Measurements from ENCODE around the gene PRPF38B.

PRPF38B gene

DNA sequence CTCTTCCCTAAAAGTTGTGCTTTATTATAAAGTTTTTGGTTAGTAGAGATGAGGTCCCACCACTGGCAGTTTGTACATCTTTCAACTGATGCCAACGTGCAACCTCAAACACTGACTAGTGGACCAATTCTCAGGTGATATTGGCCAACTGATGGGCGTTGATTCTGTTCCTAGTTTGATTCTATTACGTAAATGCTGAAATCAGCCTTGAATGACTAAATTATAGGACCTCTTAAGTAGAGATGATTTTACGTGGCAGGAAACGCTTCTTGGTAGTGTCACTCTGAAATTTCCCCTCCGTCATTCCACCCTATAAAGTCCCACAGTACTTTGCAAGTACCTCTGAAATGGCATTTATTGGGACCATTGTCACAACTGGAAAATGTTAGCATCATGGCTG is 11.8 kb downstream of the PRPF38B start:
- Histone ChIP-seq H3K4me3 (ENCODE audit: insufficient read depth, low read length, poor library complexity, severe bottlenecking) (no peak overlapping the region), H3K27ac (ENCODE audit: low read depth, low read length) (peak overlapping the region; percentile 35; the same call in 1 of the 2 replicates), H3K9ac (ENCODE audit: low read length) (no peak overlapping the region), H4K20me1 (ENCODE audit: low read depth, low read length) (no peaks in the 10 kb centered on the region; the same call in 1 of the 2 replicates), H2AFZ (ENCODE audit: low read depth, low read length, severe bottlenecking) (no peak overlapping the region), H3K9me2 (replicated peaks; ENCODE audit: insufficient read depth, low read length) (no peaks in the 10 kb centered on the region), H3K27me3 (ENCODE audit: low read length) (no peaks in the 10 kb centered on the region), H3F3A (ENCODE audit: insufficient read depth) (peaks cover 53% of the 10 kb centered on the region), H3K79me2 (ENCODE audit: insufficient read depth, low read length) (no peaks in the 10 kb centered on the region), H3K9me3 (ENCODE audit: insufficient read depth, low read length) (no peaks in the 10 kb centered on the region), H3K36me3 (ENCODE audit: low read length) (peaks cover 28% of the 10 kb centered on the region), H3K4me2 (ENCODE audit: low read depth, low read length, poor library complexity, severe bottlenecking) (peak overlapping the region; percentile 18)
- TF ChIP-seq, protein P1, sequence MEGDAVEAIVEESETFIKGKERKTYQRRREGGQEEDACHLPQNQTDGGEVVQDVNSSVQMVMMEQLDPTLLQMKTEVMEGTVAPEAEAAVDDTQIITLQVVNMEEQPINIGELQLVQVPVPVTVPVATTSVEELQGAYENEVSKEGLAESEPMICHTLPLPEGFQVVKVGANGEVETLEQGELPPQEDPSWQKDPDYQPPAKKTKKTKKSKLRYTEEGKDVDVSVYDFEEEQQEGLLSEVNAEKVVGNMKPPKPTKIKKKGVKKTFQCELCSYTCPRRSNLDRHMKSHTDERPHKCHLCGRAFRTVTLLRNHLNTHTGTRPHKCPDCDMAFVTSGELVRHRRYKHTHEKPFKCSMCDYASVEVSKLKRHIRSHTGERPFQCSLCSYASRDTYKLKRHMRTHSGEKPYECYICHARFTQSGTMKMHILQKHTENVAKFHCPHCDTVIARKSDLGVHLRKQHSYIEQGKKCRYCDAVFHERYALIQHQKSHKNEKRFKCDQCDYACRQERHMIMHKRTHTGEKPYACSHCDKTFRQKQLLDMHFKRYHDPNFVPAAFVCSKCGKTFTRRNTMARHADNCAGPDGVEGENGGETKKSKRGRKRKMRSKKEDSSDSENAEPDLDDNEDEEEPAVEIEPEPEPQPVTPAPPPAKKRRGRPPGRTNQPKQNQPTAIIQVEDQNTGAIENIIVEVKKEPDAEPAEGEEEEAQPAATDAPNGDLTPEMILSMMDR (IDR thresholded peaks at IDR 0.05; ENCODE audit: insufficient read depth, low read length, poor library complexity, severe bottlenecking), result no peak
- no peak for TF ChIP-seq EZH2phosphoT487 (conservative IDR thresholded peaks at IDR 0.05; ENCODE audit: low read length)

DNA sequence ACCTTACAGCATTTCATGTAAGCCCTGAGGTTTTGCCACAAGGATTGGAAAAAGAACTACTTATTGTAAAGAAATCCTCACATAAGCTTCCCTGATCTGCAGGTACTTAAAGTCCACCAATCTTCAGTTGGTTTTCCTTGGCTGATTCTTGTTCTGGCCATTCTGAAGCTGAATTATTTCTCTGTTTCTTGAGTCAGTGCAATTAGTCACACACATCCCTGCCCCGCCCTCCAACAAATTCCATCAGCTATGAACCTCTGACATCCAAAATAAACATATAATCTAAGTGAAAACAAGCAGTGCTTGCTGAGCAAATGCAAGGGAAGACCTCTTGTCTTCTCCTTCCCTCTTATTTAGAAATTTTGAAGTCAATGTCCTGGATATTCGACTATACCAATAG is 12.4 kb downstream of the PRPF38B start:
- H3K36me3 ChIP-seq (ENCODE audit: low read length), result peaks cover 22% of the 10 kb centered on the region
- H4K20me1 ChIP-seq (ENCODE audit: low read depth, low read length), result no peaks in the 10 kb centered on the region
- H3K27me3 ChIP-seq (ENCODE audit: low read length), result no peaks in the 10 kb centered on the region
- H3K27ac ChIP-seq (ENCODE audit: low read depth, low read length), result no peak overlapping the region
- no peak overlapping the region for H3K9ac ChIP-seq (ENCODE audit: low read length)
- no peak overlapping the region for H2AFZ ChIP-seq (ENCODE audit: low read depth, low read length, severe bottlenecking)
- TF ChIP-seq, protein P1 (IDR thresholded peaks at IDR 0.05; ENCODE audit: insufficient read depth, low read length, poor library complexity, severe bottlenecking), result no peak
- TF ChIP-seq EZH2phosphoT487 (conservative IDR thresholded peaks at IDR 0.05; ENCODE audit: low read length), result no peak
- no peaks in the 10 kb centered on the region for H3K9me2 ChIP-seq (replicated peaks; ENCODE audit: insufficient read depth, low read length)
- H3K79me2 ChIP-seq (ENCODE audit: insufficient read depth, low read length), result no peaks in the 10 kb centered on the region
- H3K9me3 ChIP-seq (ENCODE audit: insufficient read depth, low read length), result no peaks in the 10 kb centered on the region
- H3F3A ChIP-seq (ENCODE audit: insufficient read depth), result peaks cover 48% of the 10 kb centered on the region
- no peak overlapping the region for H3K4me2 ChIP-seq (ENCODE audit: low read depth, low read length, poor library complexity, severe bottlenecking)
- no peak overlapping the region for H3K4me3 ChIP-seq (ENCODE audit: insufficient read depth, low read length, poor library complexity, severe bottlenecking)

DNA sequence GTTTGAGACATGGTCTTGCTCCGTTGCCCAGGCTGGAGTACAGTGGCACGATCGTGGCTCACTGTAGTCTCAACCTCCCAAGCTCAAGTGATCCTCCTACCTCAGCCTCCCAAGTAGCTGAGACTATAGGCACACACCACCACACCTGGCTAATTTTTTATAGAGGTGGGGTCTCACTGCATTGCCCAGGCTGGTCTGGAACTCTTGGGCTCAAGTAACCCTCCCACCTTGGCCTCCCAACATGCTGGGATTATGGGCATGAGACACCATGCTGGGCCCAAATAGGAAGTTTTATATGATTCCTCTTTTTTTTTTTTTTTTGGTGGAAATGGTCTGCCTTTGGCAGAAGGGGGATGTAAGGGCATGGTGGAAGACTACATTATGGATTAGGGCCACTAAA is 14.5 kb downstream of the PRPF38B start:
- peaks cover 27% of the 10 kb centered on the region for H3F3A ChIP-seq (ENCODE audit: insufficient read depth)
- no peaks in the 10 kb centered on the region for H3K9me3 ChIP-seq (ENCODE audit: insufficient read depth, low read length)
- no peaks in the 10 kb centered on the region for H3K9me2 ChIP-seq (replicated peaks; ENCODE audit: insufficient read depth, low read length)
- H3K4me2 ChIP-seq (ENCODE audit: low read depth, low read length, poor library complexity, severe bottlenecking), result no peak overlapping the region
- H3K27ac ChIP-seq (ENCODE audit: low read depth, low read length), result no peak overlapping the region
- H3K27me3 ChIP-seq (ENCODE audit: low read length), result no peaks in the 10 kb centered on the region
- H4K20me1 ChIP-seq (ENCODE audit: low read depth, low read length), result no peaks in the 10 kb centered on the region
- TF ChIP-seq, protein P1 (IDR thresholded peaks at IDR 0.05; ENCODE audit: insufficient read depth, low read length, poor library complexity, severe bottlenecking), result no peak
- no peak for TF ChIP-seq EZH2phosphoT487 (conservative IDR thresholded peaks at IDR 0.05; ENCODE audit: low read length)
- H3K79me2 ChIP-seq (ENCODE audit: insufficient read depth, low read length), result no peaks in the 10 kb centered on the region
- peaks cover 1% of the 10 kb centered on the region; the same call in 1 of the 2 replicates for H3K36me3 ChIP-seq (ENCODE audit: low read length)
- no peak overlapping the region for H3K9ac ChIP-seq (ENCODE audit: low read length)
- no peak overlapping the region for H2AFZ ChIP-seq (ENCODE audit: low read depth, low read length, severe bottlenecking)
- no peak overlapping the region for H3K4me3 ChIP-seq (ENCODE audit: insufficient read depth, low read length, poor library complexity, severe bottlenecking)

Measured in SU-DHL-6 (cell line).